C1 segment of cervical spinal cord (tissue), 14 donors: ENCODE measurements around the gene ZNF416.

Source experiments
- DNase-seq, 14 donors: peaks; one replicate each; lab custom pipeline; 2025; lab: John Stamatoyannopoulos, UW

The ZNF416 gene

GRCh38 chr19:57559404-57560025 is 19.2 kb downstream of the ZNF416 start, which contains the start of gene ZNF550:
TSS of gene ZNF550 (minus strand) at chr19:57559863. CDS start at chr19:57559682, 181 bp downstream.
- DNase-seq = peak in 13 of 14 donors; percentile 43 to 85 (median 74)

DNA sequence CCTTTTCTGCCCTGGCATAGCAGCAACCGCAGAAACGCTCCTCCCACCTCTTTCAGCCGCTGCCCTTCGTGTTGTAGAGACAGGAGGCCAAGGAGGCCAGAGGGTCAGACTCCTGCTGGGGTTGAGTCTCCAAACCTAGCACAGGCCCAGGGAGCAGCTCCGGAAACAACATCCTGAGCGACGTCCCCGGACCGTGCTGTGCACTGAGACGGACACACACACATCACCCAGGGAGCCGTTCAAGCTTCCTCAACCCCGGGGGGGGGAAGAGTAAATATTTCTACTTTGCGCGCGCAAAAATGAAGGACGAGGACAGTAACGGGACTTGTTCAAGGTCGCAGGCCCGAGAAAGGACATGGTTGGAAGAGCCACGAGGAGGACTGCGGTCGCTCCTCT is 19.7 kb downstream of the ZNF416 start:
- peak in 3 of 14 donors; percentile 2 to 24 (median 10) for DNase-seq

- no peak for DNase-seq
Measured at GRCh38 chr19:57558525-57558924, 20.2 kb downstream of the ZNF416 start.

DNA sequence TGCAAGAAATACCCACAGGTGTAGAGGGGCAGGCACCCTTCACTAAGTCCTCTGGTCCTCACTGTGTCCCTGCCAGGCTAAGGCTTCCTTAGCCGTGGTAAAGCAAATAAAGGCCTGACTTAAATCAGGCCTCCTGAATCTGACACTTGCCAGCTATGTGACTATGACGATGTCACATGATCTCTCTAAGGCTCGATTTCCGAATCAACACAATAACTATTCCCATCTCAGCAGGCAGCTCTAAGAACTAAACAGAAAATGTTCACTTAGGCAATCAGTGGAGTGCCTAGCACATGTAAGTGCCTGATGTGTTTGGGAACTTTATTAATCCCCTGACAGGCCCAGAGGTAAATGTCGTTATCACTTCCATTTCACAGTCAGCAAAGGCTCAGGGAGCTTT is 21.1 kb downstream of the ZNF416 start:
- no peak for DNase-seq

- DNase-seq = no peak
Measured at GRCh38 chr19:57552432-57552831, 26.3 kb downstream of the ZNF416 start.

GRCh38 chr19:57546513-57546912 is 32.2 kb downstream of the ZNF416 start:
- DNase-seq = no peak

GRCh38 chr19:57537953-57538547 is 40.7 kb downstream of the ZNF416 start:
- DNase-seq = no peak

- peak; percentile 26 to 91 (median 63) for DNase-seq
Measured at GRCh38 chr19:57527136-57527881, 51.4 kb downstream of the ZNF416 start, which contains the start of gene ZNF549. TSS of gene ZNF549 (plus strand) at chr19:57527356. CDS start at chr19:57527574, 218 bp downstream.
